Type B pancreatic cell (in vitro differentiated cells): ENCODE data around the gene DKKL1. TPM values are rescaled to one million over a fixed set of nuclear protein-coding genes. Genes with fewer than 3 reads are reported as not detected.

ENCODE experiments used
- DNase-seq: peaks from one replicate; pipeline ENCODE4 v3.0.0; 2021; ENCODE audit warnings: mixed read lengths; ENCODE audit not compliant: unreplicated experiment; ENCODE audit errors: extremely low spot score
- H3K27ac Mint-ChIP-seq: 2 replicates; pipeline ENCODE4 v1.8.0; 2021; ENCODE audit warnings: mild to moderate bottlenecking, mixed read lengths
- H3K27me3 Mint-ChIP-seq: 2 replicates; pipeline ENCODE4 v1.8.0; 2021; ENCODE audit warnings: mixed read lengths
- H3K36me3 Mint-ChIP-seq: 2 replicates; pipeline ENCODE4 v1.8.0; 2021; ENCODE audit warnings: mixed read lengths
- H3K4me1 Mint-ChIP-seq: one replicate; pipeline ENCODE4 v1.8.0; 2021; ENCODE audit warnings: mixed read lengths; ENCODE audit not compliant: unreplicated experiment
- H3K4me3 Mint-ChIP-seq: 2 replicates; pipeline ENCODE4 v1.8.0; 2021; ENCODE audit warnings: mild to moderate bottlenecking, mixed read lengths
- H3K9me3 Mint-ChIP-seq: 2 replicates; pipeline ENCODE4 v1.8.0; 2021; ENCODE audit warnings: mixed read lengths
- CTCF ChIP-seq: fragments of 200-600 bp; sonication (generic); conservative IDR thresholded peaks from 2 replicates; pipeline ENCODE4 v1.5.0; 2021; ENCODE audit warnings: antibody characterized with exemption, mild to moderate bottlenecking
- total RNA-seq: library from RNA; stranded (reverse); gene quantifications from 2 replicates; pipeline ENCODE4 v1.2.1, GENCODE V29; 2021; ENCODE audit warnings: low replicate concordance

DKKL1 gene
- total RNA-seq, 1 donor from 2014 or later, result 9.4 TPM

- no peak for DNase-seq
- Mint-ChIP-seq H3K36me3 (no peaks in the 10 kb centered on the region), H3K27ac (peak overlapping the region; percentile 66), H3K4me3 (peak overlapping the region; percentile 47), H3K4me1 (peaks cover 19% of the 10 kb centered on the region), H3K9me3 (no peaks in the 10 kb centered on the region), H3K27me3 (peaks cover 6% of the 10 kb centered on the region)
- TF ChIP-seq CTCF, result no peak
Observed at GRCh38 chr19:49403404-49404187, 39.9 kb downstream of the DKKL1 start.

DNA sequence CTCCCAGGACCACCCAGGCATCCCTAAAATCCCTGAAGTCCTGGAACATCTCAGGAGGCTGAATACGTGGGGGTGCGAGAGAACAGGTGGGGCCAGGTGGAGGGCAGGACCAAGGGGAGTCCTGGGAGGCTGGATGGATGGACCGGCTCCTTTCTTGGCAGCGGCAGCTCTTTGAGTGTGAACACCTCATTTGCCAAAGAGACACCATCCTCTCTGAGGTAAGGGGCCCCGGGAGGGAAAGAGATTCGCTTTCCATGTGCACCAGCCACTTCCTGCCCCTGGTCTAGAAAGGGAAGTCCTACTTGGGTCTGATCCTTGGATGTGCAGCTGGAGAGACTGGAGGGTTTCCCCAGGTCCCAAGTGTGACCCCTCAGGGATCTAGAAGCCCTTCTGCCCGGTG lies 43.4 kb downstream of the DKKL1 start:
- H3K4me3 Mint-ChIP-seq, result no peak overlapping the region
- H3K27ac Mint-ChIP-seq, result no peak overlapping the region
- H3K4me1 Mint-ChIP-seq, result peaks cover 23% of the 10 kb centered on the region
- H3K9me3 Mint-ChIP-seq, result no peaks in the 10 kb centered on the region
- DNase-seq, result no peak
- H3K36me3 Mint-ChIP-seq, result no peaks in the 10 kb centered on the region
- peaks cover 17% of the 10 kb centered on the region for H3K27me3 Mint-ChIP-seq
- no peak for TF ChIP-seq CTCF

- TF ChIP-seq CTCF, result no peak
- Mint-ChIP-seq H3K36me3 (no peaks in the 10 kb centered on the region), H3K4me1 (peaks cover 28% of the 10 kb centered on the region), H3K27ac (no peak overlapping the region), H3K4me3 (no peak overlapping the region), H3K9me3 (no peaks in the 10 kb centered on the region), H3K27me3 (peaks cover 21% of the 10 kb centered on the region)
- DNase-seq, result no peak
Observed at GRCh38 chr19:49407482-49408015, 43.9 kb downstream of the DKKL1 start.

DNA sequence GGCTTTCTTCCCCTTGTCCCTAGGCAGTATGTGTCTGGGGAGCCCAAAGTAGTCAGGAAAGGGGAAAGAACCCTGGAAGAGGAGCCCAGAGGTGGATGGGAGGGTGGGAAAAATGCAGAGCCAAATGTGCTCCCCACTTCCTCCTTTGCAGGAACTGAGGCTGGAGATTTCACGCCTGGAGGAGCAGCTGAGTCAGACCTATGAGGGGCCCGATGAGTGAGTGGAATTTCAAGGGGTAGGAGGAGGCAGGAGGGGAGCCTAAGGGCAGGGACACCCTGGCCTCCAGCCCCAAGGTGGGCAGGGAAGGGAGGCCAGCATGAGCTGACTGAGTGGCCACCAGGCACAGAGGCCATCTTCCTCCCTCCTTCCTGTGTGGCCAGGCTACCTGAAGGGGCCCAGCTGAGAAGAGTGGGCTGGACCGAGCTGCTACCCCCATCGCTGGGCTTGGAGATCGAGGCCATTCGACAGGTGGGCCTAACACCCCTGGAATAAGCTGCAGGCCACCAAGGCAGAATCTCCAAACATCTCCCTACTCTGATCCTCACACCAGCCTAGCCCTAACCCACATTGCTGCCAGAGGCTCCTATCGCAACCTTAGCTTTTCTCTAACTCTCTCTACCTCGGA lies 45.3 kb downstream of the DKKL1 start:
- Mint-ChIP-seq H3K4me3 (no peak overlapping the region), H3K36me3 (no peaks in the 10 kb centered on the region), H3K4me1 (peaks cover 31% of the 10 kb centered on the region)

GRCh38 chr19:49409441-49410029 lies 45.9 kb downstream of the DKKL1 start:
- DNase-seq, result no peak
- Mint-ChIP-seq H3K36me3 (no peaks in the 10 kb centered on the region), H3K4me3 (no peak overlapping the region), H3K27me3 (peaks cover 31% of the 10 kb centered on the region), H3K27ac (no peak overlapping the region), H3K9me3 (no peaks in the 10 kb centered on the region), H3K4me1 (peaks cover 30% of the 10 kb centered on the region)
- TF ChIP-seq CTCF, result no peak

More for the DNA sequence above, 45.3 kb downstream of the DKKL1 start:
- no peak for TF ChIP-seq CTCF
- Mint-ChIP-seq H3K27me3 (peaks cover 31% of the 10 kb centered on the region), H3K9me3 (no peaks in the 10 kb centered on the region), H3K27ac (no peak overlapping the region)
- no peak for DNase-seq
